PFSK-1 (cell line): ENCODE data around the gene MED27.

Source experiments
- FOXP2 ChIP-seq: optimal IDR thresholded peaks from 2 replicates; pipeline ENCODE3; 2011; ENCODE audit warnings: borderline replicate concordance, control low read depth, inconsistent platforms; ENCODE audit not compliant: insufficient read depth; ENCODE audit errors: extremely low read length, extremely low read depth
- POLR2AphosphoS5 ChIP-seq: IDR thresholded peaks from 2 replicates; pipeline ENCODE4 v1.6.1; 2012; ENCODE audit warnings: low read depth, mild to moderate bottlenecking, control low read depth, low read length, moderate library complexity
- REST ChIP-seq, 2 experiments: IDR thresholded peaks; 2 replicates each; pipeline versions ENCODE4 v1.6.1 to v1.8.0; 2011 to 2012; ENCODE audit warnings: low read depth in 2 of 2, low read length in 2 of 2, control low read depth in 1 of 2, inconsistent platforms in 1 of 2, mild to moderate bottlenecking in 1 of 2, moderate library complexity in 1 of 2; ENCODE audit not compliant: insufficient read depth in 1 of 2
- SIN3A ChIP-seq: IDR thresholded peaks from 2 replicates; pipeline ENCODE4 v1.6.1; 2012; ENCODE audit warnings: mild to moderate bottlenecking, low read length, moderate library complexity, borderline replicate concordance; ENCODE audit not compliant: insufficient read depth
- TAF1 ChIP-seq: IDR thresholded peaks from 2 replicates; pipeline ENCODE4 v1.6.1; 2012; ENCODE audit warnings: low read length, control low read depth, borderline replicate concordance; ENCODE audit not compliant: insufficient read depth

Gene MED27

GRCh38 chr9:132099167-132099566 lies 19.5 kb upstream of the MED27 start:
- TF ChIP-seq TAF1 (no peak), REST (IDR thresholded peaks at IDR 0.05; ENCODE audit: insufficient read depth in 1 of 2, low read depth in 2 of 2, low read length in 2 of 2) (no peak), FOXP2 (no peak), POLR2AphosphoS5 (no peak), SIN3A (no peak)

GRCh38 chr9:132094314-132094791 lies 14.7 kb upstream of the MED27 start:
- TF ChIP-seq REST (IDR thresholded peaks at IDR 0.05; ENCODE audit: insufficient read depth in 1 of 2, low read depth in 2 of 2, low read length in 2 of 2) (no peak), TAF1 (no peak), FOXP2 (no peak), POLR2AphosphoS5 (no peak), SIN3A (no peak)

GRCh38 chr9:132090771-132091170 lies 11.1 kb upstream of the MED27 start:
- TF ChIP-seq POLR2AphosphoS5 (no peak), FOXP2 (no peak), REST (IDR thresholded peaks at IDR 0.05; ENCODE audit: insufficient read depth in 1 of 2, low read depth in 2 of 2, low read length in 2 of 2) (no peak), SIN3A (no peak), TAF1 (no peak)

GRCh38 chr9:132087438-132088030 lies 7.9 kb upstream of the MED27 start:
- TF ChIP-seq SIN3A (no peak), FOXP2 (no peak), REST (IDR thresholded peaks at IDR 0.05; ENCODE audit: insufficient read depth in 1 of 2, low read depth in 2 of 2, low read length in 2 of 2) (no peak), POLR2AphosphoS5 (no peak), TAF1 (no peak)

- TF ChIP-seq SIN3A (no peak), REST (IDR thresholded peaks at IDR 0.05; ENCODE audit: insufficient read depth in 1 of 2, low read depth in 2 of 2, low read length in 2 of 2) (no peak), TAF1 (no peak), FOXP2 (no peak), POLR2AphosphoS5 (no peak)
Observed at GRCh38 chr9:132082188-132082587, 2.5 kb upstream of the MED27 start.
